ENCODE results near the gene EHD1.
"Not testable (repeated sequence)": the region's sequence is repeated elsewhere in the genome, so short reads cannot be mapped to it uniquely, and the experiment has no call there.

EHD1 gene

DNA sequence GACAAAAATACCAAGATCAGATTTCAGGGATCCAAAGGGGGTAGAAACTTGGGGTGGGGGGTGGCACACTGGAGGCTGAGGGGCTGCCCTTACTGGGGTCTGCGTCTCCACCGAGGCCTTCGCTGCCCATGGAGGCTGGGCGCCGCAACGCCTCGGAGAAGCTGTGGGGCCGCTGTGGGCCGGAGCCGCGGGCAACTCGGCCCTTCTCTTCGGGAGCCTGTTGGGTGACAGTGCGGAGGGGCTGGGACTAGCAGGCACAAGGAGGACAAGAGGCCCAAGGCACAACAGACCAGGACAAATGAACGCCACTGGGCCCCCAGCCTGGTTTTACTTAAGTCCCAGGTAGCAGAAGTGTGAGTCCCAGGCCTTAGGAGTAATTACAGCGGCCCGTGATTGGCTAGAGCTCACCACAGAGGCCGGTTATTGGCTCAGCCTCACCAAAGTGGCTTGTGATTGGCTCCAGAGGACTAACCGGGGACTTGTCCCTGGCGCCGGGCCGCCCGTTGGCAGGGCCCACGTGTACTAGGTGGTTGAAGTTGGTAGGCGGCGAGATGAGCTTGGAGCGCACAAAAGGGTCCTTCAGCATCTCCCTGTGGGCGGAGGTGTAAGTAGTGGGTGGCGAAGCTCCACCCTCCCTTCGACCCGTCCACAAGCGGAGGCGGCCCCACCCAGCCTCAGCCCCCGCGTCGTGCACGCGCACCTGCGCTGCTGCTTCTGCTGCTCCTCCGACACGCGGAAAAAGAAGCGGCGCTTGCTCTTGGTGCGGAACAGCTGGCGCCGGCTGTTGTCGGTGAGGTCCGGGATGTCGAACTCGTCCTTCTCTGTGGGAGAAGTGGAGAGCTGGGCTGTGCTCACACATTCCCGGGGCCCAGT lies 51.6 kb downstream of the EHD1 start:
- DNase-seq = no peak

DNA sequence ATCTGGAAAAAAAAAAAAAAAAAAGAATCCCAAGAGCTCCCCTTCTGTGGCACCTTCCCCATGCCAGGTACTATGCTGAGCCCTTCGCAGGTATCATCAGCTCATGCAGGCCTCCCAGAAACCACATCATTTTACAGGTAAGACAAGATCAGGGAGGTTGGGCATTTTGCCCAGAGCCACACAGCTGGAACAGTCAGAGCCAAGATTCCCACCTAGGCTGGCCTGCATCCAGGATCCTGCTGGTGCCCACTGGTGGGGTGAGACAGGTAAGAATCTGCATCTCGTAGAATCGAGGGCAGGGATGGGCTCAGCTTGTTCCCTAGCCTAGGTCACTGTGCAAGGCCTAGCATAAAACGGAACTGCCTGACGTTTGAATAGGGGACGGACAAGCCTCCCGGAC lies 52.4 kb downstream of the EHD1 start:
- no peak for DNase-seq

DNA sequence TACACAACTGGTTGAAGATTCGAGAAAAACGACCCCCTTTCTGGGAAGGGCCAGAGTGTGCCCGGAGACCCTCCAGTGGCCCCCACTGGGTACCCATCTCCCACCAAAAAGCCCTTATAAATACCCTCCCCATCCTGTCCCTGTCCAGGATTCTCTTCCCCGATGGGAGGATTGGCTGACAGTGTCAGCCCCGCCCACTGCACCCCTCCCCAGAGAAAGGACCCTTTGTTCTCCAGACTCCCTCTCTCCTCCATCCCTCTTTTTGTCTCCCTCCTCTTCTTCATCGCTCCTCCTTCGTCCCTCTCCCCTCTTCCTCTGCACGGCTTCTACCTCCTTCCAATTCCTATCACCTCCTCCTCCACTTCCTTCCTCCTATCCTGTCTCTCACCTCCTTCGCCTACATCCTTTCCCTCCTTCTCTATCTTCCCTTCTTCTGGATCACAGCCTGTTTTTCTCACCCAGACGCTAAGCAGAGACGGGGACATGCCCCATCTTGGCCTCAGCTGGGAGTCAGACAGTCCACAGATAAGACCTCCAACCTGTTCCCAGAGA lies 54.8 kb downstream of the EHD1 start:
- DNase-seq = no peak

DNA sequence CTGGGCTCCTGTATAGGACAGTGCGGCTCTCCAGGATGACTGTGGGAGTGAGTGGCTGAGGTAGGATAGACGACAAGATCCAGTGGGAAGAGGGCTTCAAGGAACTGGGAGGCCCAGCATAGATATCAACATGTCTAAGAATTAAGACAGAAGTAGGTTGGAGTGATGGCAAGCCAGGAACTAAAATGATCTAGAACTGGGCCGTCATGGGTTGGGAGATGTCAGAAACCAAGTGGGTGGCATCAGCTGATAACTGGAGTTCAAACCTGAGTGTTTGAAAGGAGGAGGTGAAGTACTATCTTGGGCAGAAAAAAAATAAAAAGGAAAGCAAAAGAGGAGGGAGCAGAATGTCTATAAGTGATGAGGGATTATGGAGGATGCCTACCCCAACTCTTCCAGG lies 60.9 kb downstream of the EHD1 start:
- no peak for DNase-seq

DNA sequence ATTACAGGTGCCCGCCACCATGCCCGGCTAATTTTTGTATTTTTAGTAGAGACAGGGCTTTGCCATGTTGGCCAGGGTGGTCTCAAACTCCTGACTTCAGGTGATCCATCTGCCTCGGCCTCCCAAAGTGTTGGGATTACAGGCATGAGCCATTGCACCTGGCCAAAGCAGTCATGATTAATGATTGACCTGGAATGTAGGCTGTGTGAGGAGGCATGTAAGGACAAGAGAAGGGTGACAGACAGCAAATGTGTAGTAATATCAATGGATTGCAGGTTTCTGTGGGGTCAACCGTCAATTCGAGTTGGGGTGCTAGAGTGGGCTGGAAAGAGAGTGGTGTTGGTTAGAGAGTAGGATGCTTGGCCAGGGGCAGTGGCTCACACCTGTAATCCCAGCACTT lies 63.0 kb downstream of the EHD1 start:
- DNase-seq = not testable (repeated sequence)

DNA sequence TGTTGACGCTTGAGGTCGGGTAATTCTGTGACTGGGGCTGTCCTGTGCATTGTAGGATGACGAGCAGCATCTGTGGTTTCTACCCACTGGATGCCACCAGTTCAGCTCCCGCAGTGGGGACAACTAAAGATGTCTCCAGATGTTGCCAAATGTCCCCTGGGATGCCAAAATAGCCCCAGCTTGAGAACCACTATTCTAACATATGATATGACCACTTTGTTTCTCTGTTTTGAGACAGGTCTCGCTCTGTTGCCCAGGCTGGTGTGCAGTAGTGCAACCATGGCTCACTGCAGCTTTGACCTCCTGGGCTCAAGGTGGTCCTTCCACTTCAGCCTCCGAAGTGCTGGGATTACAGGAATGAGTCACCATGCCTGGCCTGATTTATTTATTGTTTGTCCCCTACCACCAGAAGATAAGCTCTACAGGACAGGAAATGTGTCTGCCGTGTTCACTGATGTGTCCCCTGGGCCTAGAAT lies 63.7 kb downstream of the EHD1 start:
- no peak for DNase-seq

DNA sequence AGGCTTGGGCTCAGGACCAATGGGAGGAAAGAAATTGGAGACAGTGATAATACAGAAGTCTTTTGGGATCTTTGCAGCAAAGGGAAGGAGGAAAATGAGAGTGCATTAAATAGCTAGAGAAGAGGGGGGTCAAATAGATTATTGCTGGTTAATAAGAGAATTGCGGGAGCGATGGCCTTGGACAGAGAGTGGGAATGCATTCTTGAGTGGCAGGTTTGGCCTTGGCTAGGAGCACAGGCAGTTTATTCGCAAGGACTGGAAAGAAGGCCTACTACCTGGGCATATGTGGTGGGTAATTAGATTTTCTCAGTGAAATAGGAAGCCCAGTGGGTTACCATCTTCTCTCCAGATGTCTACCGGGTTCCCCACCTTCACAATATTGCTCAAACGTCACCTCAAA lies 64.6 kb downstream of the EHD1 start:
- DNase-seq = no peak

DNA sequence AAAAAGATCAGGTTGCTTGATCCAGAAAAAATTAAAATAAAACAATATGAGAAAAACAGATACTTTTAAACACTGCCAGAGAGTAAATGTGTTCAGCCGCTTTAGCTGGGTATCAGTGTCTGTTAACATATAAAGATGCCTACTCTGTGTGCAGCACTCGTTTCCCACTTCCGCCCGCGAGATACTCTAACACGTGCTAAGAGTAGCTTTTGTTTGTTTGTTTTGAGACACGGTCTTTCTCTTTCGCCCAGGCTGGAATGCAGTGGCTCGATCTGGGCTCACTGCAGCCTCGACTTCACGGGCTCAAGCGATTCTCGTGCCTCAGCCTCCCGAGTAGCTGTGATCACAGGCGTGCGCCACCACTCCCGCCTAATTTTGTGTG lies 67.5 kb downstream of the EHD1 start:
- no peak for DNase-seq

DNA sequence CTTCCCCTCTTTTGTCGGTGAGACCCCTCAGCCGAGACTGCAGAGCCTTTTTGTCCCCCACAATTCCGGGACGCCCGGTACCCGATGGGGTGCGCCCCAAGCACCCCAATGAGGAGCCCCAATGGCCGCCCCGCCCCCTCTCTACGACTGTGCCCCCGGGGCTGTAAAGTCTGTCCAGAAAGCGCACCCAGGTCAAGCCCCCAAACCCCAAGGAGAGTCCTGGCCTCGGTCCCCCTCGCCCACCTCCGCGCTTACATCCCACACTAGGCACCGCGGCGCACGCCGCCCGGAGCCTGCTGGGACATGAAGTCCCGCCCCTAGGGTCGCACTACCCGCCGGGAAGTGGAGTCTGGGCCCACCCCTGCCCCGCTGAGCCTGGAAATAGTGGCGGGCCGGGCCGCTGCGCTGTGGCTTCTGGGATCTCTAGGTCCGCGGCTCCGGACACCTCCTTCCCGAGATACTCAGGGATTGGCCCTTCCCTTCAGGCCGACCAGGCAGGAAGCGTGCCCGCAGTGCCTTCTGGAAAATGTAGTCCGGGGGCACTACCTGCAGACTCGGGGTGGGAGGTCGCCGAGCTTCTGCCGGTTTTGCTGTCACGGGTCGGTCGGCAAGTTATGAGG lies 68.0 kb downstream of the EHD1 start, which contains the start of gene MEN1:
MEN1 (minus strand) TSS at position 281 of the 620 bp plus-strand sequence. CDS start 442 bp downstream, outside the sequence.
- peak; percentile 97 for DNase-seq

DNA sequence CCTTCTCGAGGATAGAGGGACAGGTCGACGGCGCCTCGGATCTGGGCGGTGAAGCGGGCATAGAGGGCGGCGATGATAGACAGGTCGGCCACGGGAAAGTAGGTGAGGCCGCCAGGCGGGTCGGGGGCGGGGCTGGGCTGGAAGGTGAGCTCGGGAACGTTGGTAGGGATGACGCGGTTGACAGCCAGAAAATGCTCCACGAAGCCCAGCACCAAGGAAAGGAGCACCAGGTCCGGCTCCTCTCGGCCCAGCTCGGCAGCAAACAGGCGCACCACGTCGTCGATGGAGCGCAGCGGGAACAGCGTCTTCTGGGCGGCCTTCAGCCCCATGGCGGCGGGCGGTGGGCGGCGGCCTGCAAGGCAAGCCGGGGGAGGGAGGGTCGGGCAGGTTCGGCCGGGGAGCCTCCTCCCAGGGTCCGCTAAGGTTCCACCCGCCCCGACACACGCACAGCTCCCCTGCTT lies 68.6 kb downstream of the EHD1 start:
- peak; percentile 8 for DNase-seq

DNA sequence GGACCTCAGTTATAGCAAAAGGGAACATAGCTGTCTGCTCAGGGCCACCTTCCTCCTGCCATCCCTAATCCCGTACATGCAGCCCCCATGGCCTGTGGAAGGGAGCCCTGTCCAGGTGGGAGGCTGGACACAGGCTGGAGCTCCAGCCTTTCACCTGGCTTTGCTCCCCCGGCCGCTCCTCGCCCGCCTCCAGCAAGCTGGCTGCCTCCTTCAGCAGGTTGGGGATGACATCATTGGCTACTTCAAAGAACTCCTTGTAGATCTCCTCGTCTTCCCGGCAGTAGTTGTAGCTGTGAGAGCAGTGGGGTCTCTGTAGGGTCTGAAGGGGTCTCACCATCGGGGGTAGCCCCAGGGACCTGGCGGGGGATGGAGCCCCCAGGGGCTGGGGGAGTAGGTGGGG lies 72.9 kb downstream of the EHD1 start:
- DNase-seq = no peak

DNA sequence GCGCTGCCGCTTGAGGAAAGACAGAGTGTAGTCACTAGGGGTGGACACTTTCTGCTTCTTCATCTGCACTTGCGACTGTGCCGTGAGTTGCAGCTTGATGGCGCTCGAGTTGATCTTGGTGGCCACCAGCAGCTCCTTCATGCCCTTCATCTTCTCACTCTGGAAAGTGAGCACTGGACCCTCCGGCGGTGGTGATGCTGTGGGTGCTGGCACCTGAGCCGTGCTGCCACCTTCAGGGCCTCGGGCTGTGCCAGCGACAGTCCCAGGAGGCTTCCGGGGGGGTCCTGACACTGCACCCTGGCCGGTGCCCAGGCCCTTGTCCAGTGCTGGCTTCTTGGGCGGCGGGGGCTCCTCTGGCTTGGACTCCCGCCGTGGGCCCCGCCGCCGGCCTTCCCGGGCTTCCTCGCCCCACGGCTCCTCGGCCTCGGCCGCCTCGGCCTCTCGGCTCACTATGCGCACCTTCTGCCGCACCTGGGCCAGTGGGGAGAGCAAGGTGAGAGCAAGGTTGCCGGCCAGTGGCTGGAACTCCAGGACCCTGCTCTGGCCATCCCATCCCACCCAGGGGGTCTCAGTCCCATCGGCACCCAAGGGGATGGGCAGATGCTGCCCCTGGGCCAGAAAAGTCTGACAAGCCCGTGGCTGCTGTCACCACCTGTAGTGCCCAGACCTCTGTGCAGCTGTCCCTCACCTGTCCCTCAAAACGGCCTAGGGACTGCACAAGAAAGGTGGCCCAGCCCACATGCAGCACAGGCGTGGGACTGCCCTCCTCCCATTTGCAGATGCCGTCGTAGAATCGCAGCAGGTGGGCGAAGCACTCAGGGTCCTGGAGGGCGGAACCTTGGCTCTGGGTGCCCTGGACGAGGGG lies 73.8 kb downstream of the EHD1 start:
- DNase-seq = no peak

DNA sequence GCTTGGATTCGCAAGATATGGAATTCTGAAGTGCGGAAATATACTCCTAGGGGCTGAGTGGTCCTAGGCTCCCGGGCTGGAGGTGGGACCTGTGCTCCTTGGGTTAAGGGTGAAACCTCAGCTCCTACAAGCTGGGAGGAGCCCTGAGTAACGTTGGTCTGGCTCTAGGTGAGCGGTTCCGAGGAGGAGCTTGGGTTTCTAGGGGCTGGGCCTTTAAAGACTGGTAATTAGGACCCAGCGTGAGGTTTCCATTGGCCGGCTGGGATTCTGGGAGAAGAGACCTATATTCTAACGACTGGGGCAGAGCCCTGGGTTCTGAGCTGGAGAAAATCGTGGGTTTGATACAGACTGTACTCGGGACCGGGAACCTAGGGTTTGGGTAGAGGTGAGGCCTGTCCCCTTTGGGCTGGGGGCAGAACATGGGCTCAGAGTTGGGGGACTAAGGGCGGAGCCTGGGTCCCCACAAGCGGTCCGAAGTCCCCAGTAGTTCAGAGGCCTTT lies 74.5 kb downstream of the EHD1 start:
- DNase-seq = no peak

DNA sequence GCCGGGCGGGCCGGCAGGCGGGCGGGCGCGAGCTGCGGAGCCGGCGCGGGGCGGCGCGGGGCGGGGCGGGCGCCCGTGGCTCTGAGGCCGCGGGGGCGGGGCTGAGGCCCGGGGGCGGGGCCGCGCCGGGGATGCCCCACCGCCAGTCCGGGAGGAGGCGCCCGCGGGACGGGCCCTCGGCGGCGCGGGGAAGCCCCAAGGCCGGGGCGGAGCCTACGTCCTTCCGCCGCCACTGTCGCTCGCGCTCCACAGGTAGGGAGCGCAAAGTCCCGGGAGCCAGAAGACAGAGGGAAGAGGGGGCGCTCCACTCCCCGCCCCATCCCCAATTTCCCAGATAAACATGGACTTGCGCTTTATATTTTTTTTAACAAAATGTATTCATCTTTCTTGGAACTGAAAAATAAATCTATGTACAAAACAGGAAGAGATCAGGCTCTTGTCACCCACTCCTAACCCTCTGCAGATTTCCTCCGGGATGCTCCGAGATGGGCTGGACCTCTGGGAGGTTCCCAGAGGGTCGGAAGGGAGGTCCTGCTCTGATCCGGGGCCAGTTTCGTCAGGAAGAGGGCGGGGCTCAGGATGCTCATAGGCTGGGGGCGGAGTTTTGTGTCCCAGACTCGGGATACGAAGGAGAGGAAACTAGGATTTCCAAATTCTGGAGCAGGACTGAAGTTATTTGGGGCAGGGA lies 75.1 kb downstream of the EHD1 start, which contains the start of gene MAP4K2:
MAP4K2 (minus strand) TSS at position 57 of the 688 bp plus-strand sequence. CDS start 65 bp downstream, outside the sequence.
- DNase-seq = peak; percentile 86

DNA sequence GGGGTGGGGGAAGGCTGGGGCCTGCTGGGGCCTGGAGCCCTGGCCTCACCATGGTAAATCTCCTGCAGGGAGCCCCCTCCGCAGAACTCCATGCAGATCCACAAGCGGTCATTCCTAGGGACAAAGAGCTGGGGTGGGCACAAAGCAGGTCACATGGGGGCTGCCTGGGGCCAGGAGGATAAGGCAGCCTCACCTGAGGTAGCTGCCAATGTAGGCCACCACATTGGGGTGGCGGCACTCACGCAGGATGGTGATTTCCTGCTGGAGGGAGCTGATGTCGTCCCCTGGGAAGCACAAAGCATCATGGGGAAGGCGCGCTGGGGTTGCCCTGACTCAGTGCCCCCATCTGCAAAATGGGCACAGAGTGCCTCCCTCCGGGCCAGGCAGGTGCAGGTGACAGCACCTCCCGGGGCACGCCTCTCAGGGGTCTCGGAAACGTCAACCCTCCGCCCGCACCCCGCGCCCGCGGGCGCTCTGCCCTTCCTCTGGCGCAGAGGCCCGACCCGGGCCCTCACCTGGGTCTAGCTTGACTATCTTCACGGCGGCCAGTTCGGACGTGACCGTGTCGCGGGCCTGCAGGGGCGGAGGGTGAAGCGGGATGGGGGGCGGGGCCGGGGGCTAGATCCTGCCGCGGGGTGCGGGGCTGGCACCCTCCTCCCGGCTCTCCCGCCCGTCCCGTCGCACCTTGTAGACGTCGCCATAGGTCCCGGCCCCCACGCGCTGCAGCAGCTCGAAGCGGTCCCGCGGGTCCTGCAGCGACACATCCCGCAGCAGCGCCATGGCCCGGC lies 75.9 kb downstream of the EHD1 start:
- DNase-seq = no peak

Measured in fibroblast of skin of back (primary cell).